NCI-H1930 (cell line): ENCODE results near the gene NID1.
"Not testable (repeated sequence)": the region's sequence is repeated elsewhere in the genome, so short reads cannot be mapped to it uniquely, and the experiment has no call there.

Experiments used
- DNase-seq, 2 experiments: peaks; one replicate each; lab custom pipeline; 2025; lab: John Stamatoyannopoulos, UW

NID1 gene

DNA sequence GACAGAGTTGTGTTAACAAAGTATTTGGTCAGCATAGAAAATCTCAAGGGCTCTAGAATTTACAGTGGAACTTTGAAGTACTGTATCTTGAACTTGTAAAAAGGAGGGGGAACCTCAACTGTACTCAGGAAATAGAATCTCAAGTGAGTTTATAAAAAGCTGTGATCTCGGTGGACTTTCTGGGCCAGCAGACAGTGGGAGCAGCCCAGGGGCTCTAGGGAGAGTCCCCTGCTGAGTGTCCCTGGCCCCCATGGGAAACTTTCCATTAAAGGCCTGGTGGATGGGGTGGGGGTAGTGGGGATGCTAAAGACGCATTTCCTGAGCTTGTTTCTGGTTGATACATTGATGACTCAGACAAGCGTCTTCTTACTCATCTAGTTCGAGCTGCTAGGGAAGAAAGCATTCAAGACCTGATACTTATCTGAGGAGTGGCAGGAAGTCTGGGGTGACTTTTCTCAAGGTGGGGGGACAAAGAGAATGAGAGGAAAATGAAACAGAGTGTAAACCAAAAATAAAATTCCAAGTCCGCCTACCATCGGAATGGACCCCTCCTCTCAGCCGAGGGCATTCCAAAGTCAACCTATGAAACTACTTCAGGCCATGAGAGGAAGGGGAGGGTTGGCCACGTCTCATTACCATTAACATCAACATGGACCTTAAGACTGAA lies 65.5 kb downstream of the NID1 start:
- DNase-seq, result no peak

DNA sequence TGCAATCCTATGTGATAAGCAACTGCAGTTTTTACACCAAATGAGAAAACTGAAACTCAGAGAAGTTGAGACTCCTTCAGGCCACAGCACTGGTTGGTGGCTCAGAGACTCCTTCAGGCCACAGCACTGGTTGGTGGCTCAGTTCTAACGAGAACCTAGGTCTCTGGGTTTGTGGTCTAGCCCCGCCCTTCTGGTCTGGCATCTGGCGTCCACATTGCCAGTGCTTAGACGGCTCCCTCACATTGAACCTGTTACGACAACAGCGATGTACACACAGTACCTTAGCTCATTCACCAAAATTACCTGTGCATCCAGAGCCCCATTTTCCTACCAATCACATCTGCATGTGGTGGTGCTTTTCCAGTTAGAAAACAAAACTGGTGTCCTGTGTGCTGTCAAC lies 66.1 kb downstream of the NID1 start:
- no peak for DNase-seq

DNA sequence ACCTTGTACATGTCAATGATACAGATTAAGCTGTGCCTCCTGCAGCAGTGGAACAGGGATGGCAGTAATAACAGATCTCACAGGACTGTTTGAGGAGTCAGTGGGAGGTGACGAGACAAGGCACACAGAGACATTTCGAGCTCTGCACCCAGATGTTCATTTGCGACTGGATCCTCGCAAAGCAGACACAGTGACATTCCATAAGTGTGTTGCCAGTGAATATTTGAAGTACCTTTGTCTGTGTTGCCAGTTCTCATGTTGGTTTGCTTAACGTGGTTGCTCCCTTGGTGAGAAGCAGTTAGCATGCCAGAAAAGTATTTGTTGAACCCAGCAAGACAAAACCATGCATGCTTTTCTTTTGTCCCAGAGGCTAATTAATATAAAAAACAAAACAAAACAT lies 67.0 kb downstream of the NID1 start:
- no peak for DNase-seq

DNA sequence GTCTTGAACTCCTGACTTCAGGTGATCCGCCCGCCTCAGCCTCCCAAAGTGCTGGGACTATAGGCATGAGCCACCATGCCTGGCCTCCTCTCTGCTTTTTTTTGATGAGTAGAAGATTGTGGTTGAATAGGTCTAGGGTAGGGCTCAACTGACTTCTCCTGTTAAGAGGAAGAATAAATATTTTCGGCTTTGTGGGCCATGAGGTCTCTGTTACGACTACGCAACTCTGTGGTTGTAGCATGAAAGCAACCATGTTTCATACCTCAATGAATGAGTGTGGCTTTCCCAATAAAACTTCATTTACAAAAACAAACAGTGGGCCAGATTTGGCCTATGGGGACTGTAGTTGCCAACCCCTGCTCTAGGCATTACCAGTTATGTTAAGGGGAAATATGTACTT lies 67.8 kb downstream of the NID1 start:
- DNase-seq, result no peak

DNA sequence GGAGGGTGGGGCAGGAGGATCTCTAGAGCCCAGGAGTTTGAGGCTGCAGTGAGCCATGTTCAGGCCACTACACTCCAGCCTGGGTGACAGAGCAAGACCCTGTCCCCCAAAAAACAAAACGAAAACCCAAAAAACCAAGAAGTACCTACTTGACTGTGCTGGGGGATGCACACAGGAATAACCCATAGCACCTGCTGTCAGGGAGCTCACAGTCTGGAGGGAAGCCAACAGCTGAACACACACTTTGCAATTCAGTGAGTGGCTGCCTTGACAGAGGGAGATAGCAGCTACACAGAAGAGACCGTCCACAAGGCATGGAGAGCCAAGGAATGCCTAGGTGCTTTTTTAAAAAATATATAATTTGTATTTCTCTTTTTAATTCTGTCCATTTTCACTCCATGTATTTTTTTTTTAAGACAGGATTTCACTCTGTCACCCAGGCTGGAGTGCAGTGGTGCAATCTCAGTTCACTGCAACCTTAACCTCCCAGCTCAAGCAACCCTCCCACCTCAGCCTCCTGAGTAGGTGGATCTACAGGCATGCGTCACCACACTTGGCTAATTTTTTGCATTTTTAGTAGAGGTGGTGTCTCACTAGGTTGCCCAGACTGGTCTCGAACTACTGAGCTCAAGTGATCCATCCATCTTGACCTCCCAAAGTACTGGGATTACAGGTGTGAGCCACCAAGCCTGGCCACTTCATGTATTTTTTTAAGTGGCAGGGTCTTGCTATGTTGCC lies 68.7 kb downstream of the NID1 start:
- no peak for DNase-seq

DNA sequence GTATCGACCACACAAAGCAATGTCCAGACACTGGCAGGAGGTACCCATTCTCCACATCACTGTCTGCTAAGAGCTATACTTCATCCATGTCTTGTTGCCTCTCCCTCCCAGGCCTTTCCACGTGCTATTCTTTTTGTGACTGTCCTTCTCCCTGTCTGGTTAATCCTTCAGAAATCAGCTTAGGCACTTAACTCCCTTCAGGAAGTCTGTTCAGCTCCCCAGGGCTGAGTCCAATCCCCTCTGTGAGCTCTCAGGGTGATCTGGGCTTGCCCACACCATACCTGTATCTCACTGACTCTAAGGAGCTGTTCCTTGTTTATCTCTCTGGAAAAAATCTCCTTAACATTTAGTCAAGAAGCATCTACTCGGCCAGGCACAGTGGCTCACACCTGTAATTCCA lies 69.4 kb downstream of the NID1 start:
- DNase-seq, result no peak

DNA sequence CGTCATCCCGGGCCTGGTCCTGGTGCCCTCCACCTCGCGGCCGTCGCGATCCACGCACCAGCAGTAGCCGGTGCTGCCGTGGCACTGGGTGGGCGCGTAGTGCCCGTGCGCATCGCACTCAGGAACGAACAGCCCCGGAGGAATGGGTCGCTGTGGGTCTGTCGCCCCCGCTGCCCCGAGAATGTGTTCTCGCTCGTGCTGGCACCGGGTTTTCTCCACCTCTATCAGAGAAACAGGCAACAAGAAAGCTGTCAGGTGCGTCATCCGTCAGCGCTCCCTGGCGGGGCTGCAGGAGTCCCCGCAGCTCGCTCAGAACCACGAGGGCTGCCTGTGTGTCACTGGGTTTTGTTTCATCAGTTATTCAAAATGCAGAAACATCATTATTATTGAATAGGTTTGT lies 71.2 kb downstream of the NID1 start:
- DNase-seq, result no peak

DNA sequence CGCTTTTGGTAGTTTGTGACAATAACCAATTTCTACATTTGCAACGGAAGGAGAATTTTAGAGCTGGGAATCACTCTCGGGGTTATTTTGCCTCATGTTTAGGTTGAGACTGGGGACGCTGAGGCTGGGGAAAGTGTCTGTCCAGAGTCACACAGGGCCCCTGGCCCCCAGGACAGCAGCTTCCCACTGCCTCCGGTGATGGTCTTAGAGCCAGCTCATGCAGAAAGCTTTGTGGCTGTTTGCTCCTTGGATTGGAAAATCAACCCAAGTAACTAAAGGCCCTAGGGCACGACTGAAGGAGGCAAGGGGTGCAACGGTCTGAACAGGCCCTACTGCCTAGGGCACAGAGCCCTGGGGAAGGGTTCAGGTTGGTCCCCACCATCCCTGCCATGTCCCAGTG lies 72.0 kb downstream of the NID1 start:
- no peak for DNase-seq

DNA sequence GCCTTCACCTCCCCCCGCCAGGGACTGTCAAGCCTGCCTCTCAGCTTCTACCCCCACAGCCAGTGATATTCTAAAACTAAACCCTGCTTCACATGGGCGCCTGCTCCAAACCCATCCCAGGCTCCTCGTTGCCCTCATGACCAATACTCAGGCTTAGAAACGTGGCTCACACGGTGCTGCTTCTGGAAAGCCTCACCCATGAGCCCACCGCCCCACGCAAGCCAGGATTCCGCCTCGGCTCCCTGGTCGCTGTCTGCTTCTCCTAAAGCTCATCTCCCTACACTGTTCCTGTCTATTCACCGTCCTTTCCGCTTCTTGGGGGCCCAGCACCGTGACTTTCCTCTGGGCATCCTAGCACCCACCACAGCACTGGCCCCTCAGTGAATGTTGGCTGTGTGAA lies 72.5 kb downstream of the NID1 start:
- no peak for DNase-seq

DNA sequence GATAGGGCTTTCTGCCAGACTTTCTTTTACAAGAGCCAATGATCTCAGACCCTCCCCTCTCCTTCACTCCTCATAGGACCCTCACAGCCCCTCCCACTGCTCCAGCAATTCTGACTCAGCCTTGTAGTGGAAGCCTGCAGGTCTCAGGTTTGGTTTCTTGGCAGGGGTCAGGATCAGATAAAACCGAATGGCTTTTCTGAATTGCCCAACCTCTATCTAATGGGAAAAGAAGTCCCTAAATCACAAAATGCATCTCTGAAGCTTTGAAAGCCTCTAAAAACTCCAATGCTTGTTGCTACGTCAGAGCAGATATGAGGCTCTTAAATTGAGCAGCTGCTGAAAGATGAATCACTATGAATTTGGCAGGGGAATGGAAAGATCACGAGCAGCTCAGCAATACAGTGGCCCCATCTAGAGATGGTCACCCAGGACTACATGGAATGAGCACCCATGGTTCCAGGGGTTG lies 74.5 kb downstream of the NID1 start:
- DNase-seq, result no peak

DNA sequence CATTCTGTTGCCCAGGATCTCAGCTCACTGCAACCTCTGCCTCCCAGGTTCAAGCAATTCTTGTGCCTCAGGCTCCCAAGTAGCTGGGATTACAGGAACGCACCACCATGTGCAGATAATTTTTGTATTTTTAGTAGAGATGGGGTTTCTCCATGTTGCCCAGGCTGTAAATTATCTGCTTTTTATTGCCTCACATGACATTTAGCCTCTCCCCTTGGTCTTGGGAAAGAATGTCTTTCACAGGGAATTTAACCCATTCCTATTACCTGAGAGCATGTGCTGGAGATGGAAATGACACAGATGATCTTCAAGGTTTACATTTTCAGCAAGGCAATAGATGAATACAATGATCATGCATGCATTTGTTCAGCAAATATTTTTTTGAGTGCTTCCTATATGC lies 75.8 kb downstream of the NID1 start:
- DNase-seq, result no peak

DNA sequence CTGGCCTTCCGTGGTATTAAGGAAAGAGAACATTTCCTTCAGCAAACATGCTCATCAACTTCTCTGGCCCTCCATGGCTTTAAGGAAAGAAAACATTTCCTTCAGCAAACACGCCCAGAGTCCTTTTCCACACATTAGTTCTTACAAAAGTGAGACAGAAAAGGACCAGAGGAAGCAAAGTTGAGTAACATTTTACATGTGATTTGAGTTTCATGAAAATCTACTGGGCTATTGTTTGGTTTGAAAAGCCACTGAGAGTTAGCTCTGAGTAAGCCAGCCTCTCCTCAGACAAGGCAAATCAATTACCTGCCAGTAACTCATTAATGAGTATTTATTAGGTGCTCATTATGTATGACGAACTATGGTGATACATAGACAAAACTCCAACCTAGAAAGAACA lies 78.0 kb downstream of the NID1 start:
- DNase-seq, result no peak

DNA sequence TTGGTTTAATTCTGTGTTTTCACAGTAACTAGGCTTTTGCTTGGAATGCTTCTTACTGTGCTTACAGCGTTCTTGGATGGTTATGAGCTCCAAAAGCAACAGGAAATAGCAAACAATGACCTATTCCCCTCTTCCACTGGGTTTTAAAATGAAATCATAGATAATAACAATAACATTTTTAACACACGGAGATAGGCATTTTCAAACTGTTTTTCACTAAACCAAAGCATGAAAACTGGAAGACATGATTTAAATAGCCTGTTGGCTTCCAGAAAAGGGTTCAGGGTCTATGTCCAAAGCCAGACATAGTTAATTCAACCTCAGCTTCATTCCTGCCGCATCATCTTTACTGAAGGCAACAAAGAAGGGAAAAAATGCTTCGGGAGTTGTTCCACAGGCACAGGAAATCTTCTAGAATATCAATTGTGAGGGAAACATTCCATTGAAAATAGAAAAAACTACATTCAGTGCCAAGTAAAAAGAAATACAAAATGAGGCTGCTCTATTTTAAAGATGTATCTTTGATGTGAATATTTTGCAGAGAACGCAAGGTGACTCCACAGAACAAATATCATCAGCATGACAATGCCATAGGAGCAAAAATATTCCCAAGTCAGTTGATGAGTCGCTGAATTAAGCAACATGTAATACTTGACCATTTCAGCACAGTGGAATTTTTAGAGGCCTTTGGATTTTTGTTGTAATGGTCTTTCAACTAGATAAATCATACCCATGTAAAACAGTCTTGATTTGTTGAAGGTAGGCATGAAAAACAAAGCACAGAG lies 80.7 kb downstream of the NID1 start:
- DNase-seq, result no peak

DNA sequence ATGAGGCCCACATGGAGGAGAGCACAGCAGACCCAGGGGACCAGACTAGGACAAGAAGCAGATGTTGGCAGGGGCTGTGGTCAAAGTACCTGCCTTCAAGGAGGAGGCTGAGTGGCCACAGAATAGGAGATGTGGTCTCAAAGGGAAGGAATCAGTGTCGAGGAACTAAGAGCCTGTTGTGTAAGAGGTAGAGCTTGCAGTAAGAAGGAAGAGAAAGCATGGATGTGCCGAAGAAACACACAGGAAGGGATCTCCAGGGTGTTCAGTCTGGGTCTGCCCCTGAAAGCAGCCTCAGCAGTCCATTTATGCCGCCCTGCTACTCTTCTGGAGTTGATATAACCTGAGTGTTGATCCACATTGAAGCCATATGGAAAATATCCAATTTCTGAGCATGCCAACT lies 83.9 kb downstream of the NID1 start:
- no peak for DNase-seq

DNA sequence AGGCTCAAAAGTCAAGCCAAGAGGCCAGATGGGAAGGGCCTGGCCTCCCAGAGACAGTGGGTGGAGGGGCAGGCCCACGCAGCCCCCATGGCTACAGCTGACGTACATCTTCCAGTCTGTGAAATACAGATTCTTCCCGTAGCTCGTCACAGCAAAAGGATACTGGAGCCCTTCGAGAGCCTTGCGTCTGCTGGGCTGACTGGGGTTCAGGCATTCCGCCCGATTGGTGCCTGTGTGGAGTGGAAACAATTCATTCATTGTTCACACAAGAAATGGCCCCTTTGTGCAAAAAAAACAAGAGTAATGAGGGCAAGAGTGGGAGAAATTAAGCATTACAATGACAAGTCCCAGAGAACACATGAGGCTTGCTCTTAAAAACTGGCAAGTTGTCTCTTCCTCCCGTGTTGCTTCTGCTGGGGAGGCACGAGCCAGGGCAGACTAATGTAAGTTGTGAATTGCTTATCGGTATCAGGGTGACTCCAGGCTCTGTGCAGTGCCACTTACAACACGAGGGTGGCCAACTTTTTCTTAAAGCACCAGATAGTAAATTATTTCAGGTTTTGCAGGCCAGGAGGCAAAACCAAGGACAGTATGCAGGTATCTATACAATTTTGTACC lies 85.1 kb downstream of the NID1 start:
- DNase-seq, result no peak

DNA sequence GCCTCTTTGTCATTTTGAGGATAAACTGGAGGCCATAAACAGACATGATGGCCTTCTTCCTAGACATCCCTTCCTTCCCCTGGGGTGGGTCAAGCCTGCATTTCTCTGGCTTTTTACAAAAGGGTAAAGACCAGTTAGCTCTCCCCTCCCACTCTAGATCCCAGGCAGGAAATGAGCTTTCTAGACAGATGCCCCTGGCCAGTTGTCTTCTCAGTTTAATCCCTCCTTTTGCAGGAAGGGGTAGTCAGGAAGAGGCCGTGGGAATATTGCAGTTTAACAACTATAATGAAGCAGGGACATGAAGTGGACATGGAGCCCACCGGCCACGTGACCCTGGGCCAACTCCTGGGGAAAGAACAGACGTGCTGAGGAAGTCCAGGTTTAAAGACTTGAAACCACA lies 85.7 kb downstream of the NID1 start:
- DNase-seq, result no peak

DNA sequence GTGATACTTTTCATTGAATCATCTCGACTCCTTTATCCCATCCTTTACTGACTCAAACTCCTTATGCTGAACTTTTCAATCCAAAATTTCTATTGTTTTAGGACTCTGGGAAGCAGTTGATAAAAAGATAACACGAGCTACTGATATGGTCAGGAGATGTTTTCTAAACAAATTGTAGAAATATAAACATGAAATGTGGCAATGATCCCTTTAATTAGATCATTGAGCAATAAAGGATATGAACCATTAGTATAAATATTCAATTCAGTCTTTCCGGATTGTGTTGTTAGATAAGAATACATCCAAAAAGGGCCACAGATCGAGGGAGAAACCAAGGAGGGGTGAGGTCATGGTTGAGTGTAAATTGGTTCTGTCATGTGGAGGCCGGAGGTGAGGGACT lies 88.4 kb downstream of the NID1 start:
- no peak for DNase-seq

DNA sequence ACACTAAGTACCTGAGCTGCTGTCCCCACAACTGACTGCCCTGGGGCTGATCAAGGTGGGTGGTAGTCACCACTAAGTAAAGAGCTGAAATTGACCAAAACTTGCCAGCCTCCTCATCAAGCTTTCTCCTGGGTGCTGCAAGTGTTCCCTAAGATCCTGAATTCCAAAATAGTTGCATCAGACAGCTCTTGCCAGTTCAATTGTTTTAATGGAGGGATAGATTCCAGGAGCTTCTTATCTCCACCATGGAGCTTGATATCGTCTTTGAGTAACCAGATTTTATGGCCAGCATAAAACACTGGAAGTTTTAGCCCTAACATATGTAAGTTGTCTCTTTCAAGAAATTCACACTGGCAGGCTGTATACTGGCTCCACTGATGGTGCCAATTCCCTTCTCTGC lies 90.3 kb downstream of the NID1 start:
- DNase-seq, result no peak

DNA sequence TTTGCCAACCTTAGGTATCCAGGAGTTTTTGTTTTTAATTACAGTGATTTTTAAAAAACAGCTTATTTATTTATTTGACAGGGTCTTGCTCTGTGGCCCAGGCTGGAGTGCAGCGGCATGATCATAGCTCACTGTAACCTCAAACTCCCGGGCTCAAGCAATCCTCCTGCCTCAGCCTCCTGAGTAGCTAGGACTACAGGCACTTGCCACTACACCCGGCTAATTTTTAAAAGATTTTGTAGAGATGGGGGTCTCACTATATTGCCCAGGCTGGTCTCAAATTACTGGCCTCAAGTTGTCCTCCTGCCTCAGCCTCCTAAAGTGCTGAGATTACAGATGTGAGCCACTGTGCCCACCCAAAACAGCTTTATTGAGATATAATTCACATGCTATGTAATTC lies 92.2 kb downstream of the NID1 start:
- not testable (repeated sequence) for DNase-seq

DNA sequence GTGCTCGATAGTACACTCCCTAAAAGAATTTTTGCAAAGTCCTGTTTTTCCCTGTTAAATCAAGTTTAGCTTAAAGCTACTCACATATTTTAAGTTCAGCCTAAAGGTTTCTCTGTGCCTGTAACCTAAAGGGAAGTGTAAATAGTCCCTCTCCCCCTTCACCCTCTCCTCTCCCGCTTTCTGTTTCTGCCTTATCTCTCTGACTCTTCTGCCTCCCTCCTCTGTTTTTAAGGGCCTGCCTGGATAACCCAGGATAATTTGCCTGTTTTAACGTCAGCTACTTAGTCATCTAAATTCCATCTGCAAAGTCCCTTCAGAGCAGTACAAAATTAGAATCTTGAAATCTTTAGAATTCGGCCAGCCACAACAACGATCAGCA lies 92.6 kb downstream of the NID1 start:
- DNase-seq, result no peak

DNA sequence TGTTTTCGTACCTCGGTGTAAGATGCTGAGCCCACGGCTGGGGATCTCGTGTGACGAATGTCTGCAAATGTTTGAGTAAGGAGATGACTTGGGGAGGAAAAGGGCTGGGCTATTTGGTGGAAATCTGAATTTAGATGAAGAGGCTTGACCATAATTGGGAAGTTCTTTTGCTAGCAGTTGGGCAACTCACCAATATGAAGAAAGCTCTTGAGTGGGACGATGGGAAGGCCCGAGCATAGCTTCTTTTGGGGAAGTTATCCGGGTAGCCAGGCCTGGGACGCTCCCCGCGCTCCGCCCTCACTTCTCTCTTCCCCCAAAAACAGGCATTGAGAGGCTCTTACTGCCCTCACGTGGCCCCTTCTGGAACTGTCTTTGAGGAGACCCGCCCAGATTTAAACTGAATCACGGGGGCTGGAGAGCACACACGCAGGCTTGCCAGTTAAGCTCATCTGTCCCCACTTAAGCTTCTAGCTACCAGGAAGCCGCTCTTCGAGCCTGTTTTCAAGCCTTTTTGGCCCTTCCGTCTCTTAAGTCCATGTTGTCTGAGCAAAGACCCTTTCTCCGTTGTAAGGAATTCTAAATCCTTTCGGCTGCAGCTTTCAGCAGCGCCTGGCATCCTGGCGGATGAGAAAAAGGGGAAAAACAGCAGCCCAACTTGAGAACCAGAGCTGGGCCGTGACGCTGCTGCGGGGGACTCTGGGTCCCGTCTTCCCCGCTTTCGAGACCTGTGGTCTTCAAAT lies 93.1 kb downstream of the NID1 start:
- peak; percentile 74 to 83 for DNase-seq

DNA sequence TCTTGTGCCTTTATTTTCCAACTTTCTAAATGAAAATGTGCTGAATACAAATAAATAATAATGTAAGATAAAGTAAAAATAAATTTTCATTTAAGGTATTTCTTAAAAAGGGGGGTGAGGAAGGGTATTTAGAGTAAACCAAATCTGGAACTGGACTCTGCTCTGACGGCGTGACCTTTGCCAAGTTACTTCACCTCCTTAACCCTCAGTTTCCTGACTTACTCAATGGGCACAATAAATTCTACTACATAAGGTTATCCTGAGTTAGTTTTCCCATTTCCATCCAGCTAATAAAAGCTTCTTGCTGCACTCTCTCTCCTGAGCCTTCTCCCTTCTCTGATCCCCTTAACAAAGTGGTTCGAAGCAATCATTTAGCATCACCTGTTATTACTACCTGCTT lies 93.9 kb downstream of the NID1 start:
- DNase-seq, result no peak
